ENCODE results near the gene PTGS1. TPM values are rescaled to one million over a fixed set of nuclear protein-coding genes. Genes with fewer than 3 reads are reported as not detected.
"Not testable (repeated sequence)": the region's sequence is repeated elsewhere in the genome, so short reads cannot be mapped to it uniquely, and the experiment has no call there.

PTGS1 gene
- total RNA-seq, 1 donor, result 49.8 TPM

DNA sequence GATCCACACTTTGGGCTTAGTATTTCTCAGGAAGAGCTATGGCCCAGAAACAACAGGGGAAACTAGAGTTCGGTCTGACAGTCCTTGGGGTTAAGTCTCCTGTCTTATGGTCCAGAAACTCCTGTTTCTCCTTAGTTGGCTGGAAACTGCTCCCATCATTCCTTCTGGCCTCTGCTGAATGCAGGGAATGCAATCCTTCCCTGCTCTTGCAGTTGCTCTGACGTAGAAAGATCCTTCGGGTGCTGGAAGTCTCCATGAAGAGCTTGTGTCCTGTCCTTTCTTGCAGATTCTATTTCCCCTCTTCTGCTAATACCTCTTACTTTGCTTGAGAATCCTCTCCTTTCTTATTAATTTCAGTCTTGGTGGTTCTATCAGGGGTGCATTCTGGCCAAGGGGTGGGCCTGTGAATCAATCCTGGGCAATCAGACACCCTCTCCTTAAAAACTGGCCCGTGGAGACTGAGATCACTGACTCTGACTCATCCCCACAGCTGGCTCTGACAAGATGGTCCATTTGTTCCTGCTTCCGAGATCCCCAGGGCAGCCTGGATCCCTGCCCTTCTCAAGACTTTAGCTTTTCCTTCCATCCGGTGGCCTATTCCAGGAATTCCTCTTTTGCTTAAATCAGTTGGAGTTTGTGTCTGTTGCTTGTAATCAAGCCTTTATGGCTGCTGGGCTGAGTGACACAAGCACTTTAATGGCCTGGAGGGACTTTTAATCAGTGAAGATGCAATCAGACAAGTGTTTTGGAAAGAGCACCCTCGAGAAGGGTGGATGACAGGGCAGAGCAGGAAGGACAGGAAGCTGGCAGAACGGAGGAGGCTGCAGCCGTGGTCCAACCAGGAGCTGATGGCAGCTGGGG is 23.7 kb downstream of the PTGS1 start:
- DNase-seq (ENCODE audit: low read depth in 2 of 3, low spot score in 2 of 3), result no peak

DNA sequence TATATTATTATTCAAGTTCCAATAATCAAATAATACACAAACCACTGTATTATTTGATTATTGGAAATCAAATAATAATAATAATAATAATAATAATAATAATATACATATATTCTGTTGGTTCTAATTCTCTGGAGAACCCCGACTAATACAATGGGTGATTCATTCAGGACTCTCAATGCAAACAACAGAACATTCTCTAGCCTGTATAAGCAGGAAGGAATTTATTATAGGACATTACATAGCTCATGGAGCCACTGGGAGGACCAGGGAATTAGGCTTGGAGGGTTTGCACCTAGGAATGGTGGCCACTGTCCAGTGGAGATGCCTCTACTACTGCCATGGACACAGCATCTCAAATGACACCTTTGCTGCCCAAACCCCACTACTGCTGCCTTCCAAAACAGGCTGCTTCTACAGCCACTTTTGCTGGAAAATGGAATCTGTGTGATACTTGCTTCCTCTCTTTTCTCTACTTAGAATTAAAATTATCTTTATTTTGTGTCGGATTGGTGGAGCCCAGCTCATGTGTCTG is 25.9 kb downstream of the PTGS1 start:
- no peak for DNase-seq (ENCODE audit: low read depth in 2 of 3, low spot score in 2 of 3)

DNA sequence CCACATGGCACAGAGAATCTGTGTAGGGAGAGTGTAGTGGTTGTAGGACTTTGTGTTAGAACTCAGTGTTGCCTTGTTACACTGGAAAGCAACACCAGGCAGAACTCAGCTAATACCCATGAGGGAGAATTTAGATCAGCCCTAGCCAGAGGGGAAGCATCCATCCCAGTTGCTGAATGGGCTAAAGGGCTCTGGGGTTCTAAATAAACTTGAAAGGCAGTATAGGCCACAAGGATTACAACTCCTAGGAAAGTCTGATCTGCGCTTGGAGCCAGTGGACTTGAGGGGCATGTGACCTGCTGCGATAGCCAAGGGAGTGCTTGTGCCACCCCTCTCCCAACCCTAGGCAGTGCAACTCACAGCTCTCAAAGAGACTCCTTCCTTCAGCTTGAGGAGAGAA is 26.9 kb downstream of the PTGS1 start:
- no peak for DNase-seq (ENCODE audit: low read depth in 2 of 3, low spot score in 2 of 3)

DNA sequence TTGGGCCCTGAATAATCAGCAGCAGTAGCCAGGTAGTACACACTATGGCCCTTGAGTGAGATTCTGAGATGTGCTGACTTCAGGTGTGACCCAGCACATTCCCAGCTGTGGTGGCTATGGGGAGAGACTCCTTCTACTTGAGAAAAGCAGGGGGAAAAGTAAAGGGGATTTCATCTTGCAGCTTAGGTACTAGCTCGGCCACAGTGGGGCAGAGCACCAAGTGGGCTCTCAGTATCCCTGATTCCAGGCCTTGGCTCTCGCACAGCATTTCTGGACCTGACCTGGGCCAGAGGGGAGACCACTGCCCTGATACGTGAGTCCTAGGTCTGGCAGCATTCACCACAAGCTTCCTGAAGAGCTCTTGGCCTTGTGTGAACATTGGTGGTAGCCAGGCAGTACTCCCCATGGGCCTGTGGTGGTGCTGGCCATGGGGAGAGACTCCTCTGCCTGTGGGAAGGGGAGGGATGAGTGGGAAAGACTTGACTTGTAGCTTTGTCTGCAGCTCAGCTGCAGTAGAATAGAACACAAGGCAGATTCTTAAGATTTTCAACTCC is 27.6 kb downstream of the PTGS1 start:
- DNase-seq (ENCODE audit: low read depth in 2 of 3, low spot score in 2 of 3), result no peak

DNA sequence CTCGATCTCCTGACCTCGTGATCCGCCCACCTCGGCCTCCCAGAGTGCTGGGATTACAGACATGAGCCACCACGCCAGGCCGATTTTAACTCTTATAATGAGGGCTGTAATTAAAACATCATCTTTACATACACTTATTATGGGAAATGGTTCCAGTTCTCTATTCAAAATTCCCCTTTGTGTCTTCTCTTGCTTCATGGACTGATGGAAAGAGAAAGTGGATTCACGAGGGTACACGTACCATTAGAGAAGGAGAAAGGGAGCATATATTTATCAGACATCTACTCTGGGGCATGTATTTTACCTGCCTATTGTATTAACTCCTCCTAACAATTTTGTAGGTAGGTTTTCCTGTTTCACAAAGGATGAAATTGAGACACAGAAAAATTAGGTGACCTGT is 31.1 kb downstream of the PTGS1 start:
- no peak for DNase-seq (ENCODE audit: low read depth in 2 of 3, low spot score in 2 of 3)

DNA sequence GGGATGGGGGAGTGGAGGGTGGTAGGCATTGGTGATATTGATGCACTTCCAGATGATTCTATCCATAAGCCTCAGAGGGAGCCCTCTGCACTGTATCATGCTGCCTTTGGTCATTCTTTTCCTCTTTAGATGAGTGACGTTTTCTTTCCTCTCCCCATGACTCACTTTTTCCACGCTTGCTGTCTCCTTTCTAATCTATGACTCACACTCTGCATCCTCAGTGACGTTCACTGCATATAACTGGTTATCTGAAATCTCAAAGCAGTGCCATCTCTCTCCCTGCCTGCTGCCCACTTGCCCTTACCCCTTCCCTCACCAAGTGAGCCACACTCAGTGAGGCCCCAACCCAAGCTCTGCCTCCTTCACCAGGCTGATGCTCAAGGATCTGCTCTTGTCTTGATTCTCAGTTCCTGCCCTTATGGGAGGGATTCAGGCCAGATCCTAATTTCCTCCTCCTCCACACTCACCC is 31.6 kb downstream of the PTGS1 start:
- DNase-seq (ENCODE audit: low read depth in 2 of 3, low spot score in 2 of 3), result peak in 2 of 3 donors; percentile 69 to 88

DNA sequence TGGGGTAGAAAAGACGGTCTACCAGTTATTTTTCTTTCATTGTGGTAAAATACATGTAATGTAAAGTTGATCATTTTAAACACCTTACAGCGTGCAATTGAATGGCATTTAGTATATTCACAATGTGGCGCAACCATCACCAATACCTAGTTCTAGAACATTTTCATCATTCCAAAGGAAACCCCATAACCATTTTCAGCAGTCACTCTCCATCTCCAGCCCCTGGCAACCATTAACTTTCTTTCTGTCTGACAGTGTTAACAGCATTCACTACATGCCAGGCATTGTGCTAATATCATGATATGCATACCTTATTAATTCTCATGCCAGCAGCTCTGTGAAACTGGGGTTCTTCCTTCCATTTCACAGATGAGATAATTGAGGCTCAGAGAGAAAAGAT is 32.0 kb downstream of the PTGS1 start:
- DNase-seq (ENCODE audit: low read depth in 2 of 3, low spot score in 2 of 3), result no peak

DNA sequence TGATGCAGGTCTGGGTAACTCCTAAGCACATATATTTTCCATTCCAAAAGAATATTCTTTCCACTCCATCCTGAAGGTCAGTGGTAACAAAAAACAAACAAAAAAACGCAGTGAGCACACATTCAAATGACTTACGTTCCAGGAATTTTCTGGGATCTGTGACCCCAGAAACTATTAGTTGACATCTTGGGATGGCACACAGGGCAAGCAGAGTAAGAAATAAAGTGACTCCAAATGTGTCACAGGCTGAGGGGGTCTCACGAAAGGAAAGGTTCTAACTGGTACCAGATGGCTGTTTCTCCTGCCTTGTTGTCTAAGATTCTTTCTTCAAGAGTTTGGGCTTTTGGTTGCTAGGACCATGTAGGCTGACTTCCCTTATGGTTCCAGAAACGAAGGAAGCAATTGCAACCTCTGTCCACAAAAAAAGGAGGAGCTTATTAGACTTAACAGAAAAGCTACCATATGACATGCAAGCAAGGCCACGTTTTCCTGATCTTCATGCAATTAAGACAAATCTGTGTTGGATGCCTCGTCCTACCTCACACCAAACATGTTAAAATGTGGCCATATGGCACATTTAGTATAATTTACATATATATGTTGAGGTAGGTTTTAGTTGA is 32.7 kb downstream of the PTGS1 start:
- no peak for DNase-seq (ENCODE audit: low read depth in 2 of 3, low spot score in 2 of 3)

DNA sequence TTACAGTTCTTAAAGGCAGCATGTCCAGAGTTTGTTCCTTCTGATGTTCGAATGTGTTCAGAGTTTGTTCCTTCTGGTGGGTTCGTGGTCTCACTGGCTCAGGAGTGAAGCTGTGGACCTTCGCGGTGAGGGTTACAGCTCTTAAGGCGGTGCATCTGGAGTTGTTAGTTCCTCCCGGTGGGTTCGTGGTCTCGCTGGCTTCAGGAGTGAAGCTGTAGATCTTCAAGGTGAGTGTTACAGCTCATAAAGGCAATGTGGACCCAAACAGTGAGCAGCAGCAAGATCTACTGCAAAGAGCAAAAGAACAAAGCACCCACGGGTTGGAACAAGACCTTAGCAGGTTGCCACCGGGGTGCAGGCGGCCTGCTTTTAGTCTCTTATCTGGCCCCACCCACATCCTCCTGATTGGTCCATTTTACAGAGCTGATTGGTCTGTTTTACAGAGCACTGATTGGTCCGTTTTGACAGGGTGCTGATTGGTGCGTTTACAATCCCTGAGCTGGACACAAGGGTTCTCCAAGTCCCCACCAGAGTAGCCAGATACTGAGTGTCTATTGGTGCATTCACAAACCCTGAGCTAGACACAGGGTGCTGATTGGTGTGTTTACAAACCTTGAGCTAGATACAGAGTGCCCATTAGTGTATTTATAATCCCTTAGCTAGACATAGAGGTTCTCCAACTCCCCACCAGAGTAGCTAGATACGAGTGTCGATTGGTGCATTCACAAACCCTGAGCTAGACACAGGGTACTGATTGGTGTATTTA is 34.7 kb downstream of the PTGS1 start:
- peak in 1 of 3 donors; percentile 18 for DNase-seq (ENCODE audit: low read depth in 2 of 3, low spot score in 2 of 3)

DNA sequence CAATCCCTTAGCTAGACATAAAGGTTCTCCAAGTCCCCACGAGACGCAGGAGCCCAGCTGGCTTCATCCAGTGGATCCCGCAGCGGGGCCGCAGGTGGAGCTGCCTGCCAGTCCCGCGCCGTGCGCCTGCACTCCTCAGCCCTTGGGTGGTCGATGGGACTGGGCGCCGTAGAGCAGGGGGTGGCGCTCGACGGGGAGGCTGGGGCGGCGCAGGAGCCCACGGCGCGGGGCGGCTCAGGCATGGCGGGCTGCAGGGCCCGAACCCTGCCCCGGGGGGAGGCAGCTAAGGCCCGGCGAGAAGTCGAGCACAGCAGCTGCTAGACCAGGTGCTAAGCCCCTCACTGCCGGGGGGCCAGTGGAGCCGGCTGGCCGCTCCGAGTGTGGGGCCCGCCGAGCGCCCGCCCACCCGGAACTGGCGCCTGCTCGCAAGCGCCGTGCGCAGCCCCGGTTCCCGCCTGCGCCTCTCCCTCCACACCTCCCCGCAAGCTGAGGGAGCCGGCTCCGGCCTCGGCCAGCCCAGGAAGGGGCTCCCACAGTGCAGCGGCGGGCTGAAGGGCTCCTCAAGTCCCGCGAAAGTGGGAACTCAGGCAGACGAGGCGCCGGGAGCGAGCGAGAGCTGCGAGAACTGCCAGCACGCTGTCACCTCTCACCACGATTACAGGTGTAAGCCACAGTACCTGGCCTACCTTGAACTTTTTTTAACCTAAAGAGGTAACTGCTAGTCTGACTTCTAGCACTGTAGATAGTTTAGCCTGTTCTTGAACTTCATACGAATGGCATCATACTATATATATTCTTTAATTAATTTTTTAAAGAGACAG is 35.5 kb downstream of the PTGS1 start:
- no peak for DNase-seq (ENCODE audit: low read depth in 2 of 3, low spot score in 2 of 3)

DNA sequence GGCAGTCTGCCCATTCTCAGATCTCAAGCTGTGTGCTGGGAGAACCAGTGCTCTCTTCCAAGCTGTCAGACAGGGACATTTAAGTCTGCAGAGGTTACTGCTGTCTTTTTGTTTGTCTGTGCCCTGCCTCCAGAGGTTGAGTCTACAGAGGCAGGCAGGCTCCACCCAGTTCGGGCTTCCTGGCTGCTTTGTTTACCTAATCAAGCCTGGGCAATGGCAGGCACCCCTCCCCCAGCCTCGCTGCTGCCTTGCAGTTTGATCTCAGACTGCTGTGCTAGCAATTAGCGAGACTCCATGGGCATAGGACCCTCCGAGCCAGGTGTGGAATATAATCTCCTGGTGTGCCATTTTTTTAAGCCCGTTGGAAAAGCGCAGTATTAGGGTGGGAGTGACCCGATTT is 43.3 kb downstream of the PTGS1 start:
- DNase-seq (ENCODE audit: low read depth in 2 of 3, low spot score in 2 of 3), result not testable (repeated sequence)

DNA sequence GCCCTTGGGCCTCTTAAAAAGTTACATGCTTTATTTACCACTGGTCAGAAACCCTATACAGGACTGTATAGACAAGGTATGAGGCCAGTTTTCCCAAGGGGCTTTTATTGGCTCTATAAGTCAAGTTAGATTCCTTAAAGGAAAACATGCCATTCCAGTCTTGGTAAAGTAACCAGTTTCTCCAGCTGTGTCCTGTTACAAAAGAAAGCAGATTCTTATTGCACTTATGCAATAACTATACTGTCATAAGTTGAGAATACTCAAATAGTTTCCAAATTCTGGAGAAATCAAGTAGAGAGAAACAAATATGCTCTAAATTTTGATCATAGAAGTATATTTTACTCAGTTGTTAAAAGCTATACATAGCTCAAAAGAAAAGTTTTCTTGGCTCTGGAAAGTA is 47.2 kb downstream of the PTGS1 start:
- DNase-seq (ENCODE audit: low read depth in 2 of 3, low spot score in 2 of 3), result no peak

DNA sequence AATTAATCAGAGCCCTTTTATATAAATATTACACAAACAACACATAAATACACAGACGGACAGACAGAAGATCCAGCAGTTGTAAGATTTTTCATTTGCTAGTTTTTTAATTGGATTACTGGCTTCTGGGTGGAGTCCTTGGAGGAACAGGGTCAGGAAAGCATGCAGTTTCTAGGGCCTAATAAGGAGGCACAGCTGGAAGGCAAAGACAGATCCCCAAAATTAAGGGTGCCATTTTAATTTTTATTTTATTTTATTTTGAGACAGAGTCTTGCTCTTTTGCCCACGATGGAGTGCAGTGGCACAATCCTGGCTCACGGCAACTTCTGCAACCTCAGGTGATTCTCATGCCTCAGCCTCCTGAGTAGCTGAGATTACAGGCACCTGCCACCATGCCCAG is 49.5 kb downstream of the PTGS1 start:
- DNase-seq (ENCODE audit: low read depth in 2 of 3, low spot score in 2 of 3), result no peak

DNA sequence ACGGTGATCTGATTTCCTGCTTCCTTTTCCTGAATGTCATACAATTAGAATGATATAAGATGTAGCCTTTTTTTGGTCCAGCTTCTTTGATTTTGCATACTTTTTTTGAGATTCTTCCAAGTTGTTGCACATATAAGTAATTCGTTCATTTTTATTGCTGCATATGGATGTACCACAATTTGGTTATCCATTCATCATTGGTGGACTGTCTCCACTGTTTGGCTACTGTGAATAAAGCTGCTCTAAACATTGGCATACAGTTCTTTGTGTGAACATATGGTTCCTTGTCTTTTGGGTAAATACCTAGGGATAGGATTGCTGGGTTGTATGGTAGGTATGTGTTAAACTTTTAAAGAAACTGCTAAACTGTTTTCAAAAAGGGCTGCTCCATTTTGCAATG is 54.3 kb downstream of the PTGS1 start:
- no peak for DNase-seq (ENCODE audit: low read depth in 2 of 3, low spot score in 2 of 3)

DNA sequence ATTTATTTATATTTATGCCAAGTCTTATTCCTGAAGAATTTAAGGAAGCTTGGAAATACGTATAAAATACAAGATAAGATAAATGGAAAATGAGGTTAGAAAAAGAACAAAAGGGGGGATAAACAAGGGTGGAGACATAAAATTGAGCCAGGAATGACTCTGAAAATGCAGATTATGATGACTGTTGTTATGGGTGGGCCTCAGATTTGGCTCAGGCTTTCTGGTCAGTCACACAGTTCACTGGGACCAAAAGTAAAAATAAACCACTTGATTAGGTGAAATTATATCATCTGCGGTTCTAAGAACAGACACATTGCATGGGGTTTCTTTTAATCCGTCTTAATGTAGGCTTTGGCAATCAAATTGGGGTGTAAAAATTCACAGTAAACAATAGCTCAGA is 55.9 kb downstream of the PTGS1 start:
- DNase-seq (ENCODE audit: low read depth in 2 of 3, low spot score in 2 of 3), result no peak

DNA sequence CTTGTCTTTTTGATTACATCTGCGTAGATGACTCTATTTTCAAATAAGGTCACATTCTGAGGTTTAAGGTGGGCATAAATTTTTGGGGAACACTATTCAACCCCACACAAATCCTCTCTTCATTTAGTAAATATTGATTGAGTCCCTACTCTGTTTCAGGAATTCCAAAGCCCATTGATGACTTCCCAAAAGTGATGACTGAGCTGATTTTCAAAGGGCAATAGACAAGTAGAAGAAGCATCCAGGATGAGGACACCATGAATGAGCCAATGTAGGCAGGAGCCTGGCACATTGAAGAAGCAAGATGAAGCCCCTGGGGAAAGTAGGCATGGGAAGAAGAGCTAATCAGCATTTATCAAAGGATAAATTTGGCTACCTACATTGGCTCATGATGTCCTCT is 71.7 kb downstream of the PTGS1 start:
- DNase-seq (ENCODE audit: low read depth in 2 of 3, low spot score in 2 of 3), result no peak

DNA sequence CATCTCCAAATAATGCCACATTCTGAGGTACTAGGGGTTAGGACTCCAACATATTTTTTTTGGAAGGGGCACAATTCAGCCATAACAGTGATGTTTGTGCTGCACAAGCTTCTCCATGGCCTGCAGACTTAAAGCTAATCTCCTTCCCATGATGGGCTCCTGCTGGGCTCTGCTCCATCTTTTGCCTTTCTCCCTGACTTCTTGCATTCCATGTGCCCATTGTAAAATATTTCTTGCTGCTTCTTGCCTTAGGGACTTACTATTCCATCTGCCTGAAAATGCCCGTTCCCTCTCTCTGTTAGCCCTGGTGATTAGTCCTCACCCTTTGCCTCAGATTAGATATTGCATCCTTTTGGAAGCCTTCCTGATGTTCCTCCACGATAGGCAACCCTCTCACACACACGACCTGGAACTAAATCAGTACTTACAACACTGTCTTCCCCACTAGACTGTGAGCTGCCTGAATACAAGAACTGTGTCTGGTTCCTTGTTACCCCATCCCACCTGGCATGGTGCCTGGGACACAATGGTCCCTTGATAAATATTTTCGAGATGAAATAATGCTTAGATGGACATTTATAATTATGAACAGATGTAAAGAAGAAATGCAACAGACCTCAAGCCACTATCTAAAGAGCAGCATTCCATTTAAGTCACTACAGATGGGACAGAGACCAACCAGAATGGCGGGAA is 73.4 kb downstream of the PTGS1 start:
- DNase-seq (ENCODE audit: low read depth in 2 of 3, low spot score in 2 of 3), result no peak

Measured in hematopoietic multipotent progenitor cell (in vitro differentiated cells).